GM19397 (cell line): ENCODE results near the gene ACBD6.

Experiments used
- ATAC-seq: cut with Tn5 transposase; IDR thresholded peaks from one replicate; pipeline ENCODE4 v1.9.1; 2021; ENCODE audit warnings: mild to moderate bottlenecking, moderate library complexity; ENCODE audit not compliant: unreplicated experiment

ACBD6 gene

DNA sequence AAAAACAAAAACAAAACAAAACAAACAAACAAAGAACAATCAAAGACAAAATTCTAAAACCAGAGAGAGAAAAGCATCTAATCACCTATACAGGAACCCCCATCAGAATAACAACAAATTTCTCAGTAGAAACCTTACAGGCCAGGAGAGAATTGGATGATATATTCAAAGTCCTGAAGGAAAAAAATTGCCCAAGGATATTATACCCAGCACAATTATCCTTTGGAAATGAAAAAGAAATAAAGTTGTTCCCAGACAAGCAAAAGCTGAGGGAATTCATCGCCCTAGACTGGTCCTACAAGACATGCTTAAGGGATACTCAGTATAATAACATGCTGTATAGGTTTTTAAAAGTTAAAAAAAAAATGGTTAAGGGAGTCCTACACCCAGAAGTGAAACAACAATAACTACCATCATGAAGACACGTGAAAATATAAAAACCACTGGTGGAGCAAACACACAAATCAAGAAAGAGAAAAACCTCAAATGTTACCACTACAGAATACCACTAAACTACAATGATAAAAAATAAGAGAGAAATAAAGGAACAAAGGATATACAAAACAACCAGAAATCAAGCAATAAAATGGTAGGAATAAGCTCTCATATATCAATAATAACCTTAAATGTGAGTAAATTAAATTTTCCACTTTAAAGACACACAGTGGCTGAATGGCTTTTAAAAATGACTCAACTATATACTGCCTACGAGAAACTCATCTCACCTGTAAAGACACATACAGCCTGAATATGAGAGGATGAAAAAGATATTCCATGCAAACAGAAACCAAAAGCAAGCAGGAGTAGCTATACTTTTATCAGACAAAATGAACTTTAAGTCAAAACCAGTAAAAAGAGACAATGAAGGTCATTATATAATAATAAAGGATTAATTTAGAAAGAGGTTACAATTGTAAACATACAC lies 121.9 kb downstream of the ACBD6 start:
- ATAC-seq = no peak

DNA sequence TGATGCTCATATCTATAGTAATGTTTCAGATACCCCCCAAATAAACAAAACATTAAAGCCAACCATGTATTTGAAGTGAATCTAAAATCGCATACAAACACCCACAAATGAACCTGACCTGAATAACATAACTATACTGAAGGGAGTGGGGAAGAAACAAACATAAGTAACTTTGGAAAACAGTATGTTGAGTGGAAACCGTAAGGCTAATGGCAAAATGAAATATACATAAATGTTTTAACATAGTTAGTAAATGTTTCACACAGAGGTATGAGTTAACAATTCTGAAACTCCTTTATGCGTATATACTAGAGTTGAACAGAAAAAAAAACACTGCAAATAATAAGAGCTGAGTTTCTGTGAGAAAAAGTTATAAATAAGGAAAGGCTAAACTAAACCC lies 125.6 kb downstream of the ACBD6 start:
- no peak for ATAC-seq

- no peak for ATAC-seq
These were observed 126.1 kb downstream of the ACBD6 start for GRCh38 chr1:180376253-180376652.

GRCh38 chr1:180372728-180373127 lies 129.6 kb downstream of the ACBD6 start:
- ATAC-seq = no peak

DNA sequence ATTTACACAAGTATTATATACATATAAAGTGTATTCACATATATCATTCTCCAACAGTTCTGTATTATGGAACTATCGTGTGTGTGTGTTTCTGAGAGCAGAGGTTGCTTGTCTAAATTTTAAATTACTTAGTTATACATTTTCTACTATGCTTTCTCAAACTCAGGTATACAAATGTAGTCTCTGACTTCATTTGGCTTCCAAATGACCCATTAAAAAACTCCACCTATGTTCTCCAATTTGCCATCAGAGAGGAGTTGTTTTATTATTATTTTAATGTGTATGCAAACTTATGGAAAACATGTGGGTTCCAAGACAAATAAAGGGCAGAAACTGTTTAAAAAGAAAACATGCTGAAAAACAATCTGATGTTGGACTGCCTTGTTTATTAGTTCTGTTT lies 131.8 kb downstream of the ACBD6 start:
- ATAC-seq = no peak

DNA sequence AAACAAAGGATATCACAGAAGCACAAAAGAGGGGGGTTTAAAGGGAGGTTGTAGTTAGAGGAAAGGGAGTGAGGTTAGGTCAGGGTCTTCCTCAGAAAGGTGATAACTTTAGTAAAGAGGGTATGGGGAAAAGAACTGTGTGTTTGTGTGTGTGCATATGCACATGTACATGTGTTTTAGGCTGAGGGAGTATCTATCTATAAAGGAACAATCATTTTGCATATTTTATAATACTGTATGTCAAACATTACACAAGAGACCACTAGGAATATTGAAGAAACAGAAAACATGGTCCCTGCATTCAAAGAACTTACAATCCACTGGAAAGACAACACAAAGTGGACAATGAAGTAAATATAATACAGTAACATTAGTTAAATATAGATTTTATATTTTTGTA lies 132.2 kb downstream of the ACBD6 start:
- ATAC-seq = no peak

DNA sequence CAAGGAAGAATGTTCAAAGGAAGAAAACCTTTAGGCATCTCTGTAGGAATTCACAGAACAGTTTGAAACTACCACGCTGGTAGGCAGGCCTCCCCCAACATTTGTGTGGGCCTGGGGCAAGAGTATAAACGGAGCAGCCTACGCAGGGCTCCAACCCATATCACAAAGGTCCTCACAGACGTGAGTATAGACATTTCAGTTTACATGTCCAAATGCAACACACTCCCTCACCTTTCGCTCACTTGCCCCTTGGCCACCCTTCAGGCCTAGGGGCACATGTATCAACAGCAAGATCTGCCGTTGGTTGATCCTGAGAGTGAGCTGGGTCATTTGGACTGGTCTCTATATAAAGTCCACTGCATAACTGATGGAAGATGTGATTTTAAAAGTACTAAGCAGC lies 133.3 kb downstream of the ACBD6 start:
- ATAC-seq = no peak

DNA sequence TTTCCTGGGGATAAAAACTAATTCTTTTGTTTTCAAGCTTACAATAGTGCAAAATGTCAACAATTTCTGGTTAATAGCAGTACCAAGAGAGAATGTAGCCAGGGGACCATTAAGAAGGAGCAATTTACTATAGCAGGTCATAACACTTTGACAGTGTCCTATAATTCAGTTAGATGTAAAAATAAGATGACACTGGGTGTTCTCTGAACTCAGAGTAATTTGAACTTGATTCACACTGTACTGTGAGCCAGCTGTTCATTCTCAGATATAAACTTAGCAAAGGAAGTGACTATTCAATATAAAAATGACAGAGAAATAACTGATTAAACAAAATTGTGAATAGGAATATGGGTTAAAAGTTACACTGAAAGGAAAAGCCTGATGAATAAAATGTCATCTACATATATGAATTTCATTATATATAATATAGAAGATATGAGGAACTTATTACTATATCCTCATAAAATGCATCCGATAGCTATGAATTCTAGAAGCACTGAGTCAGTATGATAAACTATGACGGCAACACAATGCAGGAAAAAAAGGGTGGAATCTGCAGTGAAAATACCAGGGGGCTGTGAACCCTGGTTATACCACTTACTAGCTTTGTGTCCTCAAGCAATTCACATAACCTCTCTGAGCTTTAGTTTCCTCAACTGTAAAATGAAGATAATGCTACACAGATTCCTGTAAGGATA lies 135.9 kb downstream of the ACBD6 start:
- ATAC-seq = no peak

- no peak for ATAC-seq
These were observed 137.3 kb downstream of the ACBD6 start for GRCh38 chr1:180365039-180365438.

DNA sequence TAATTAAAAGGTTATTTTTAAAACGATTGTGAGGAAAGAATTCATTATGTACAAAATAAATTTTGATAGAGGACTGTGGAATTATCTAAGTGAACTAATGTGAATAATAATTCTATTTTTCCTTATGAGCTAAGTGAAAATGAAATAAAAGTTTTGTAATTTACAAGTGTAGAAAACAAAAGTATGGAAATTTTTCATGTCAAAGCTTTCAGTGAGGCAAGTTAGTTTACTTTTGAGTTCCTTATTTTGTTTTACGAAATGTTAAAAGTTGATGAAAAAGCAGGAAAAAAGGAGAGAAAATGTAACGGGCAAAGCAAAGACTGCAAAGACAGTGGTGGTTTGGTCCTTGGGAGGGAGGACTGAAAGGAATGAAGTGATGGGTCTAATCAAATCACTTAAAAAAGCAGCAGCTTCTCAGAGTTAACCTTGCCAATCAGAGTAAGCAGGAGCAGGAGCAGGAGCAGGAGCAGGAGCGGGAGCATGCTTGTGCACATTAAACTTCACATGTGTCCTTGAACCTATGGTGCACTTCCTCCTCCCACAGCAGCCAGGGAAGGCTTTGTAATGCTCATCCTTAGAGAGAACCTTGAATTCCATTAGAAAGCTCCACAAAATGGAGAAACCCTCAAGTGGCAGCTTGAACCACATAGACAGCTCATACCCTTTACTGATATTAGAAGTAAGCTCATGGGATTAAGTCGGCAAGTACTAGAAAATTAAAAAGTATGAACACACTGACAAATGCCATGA lies 139.0 kb downstream of the ACBD6 start:
- ATAC-seq = no peak

GRCh38 chr1:180360333-180361075 lies 141.9 kb downstream of the ACBD6 start:
- no peak for ATAC-seq

- no peak for ATAC-seq
These were observed 143.7 kb downstream of the ACBD6 start for GRCh38 chr1:180358649-180359048.

DNA sequence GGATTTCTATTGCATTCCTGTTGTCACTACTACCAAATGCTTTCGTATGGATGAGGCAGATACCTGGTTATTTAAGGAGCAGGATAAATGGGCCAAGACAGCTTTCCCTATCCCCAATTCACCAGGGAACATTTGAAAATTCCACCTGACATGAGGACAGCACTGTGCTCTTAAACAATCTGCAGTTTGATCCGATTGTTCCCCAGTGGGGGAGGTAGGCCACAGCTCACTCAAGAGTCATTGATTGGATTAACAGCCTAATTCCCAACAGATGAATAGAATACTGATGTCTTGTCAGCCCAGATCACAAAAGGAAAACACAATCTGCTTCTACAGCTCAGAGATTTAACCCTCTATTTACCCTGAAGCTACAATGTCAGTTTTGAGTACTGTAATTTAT lies 148.4 kb downstream of the ACBD6 start:
- ATAC-seq = no peak

DNA sequence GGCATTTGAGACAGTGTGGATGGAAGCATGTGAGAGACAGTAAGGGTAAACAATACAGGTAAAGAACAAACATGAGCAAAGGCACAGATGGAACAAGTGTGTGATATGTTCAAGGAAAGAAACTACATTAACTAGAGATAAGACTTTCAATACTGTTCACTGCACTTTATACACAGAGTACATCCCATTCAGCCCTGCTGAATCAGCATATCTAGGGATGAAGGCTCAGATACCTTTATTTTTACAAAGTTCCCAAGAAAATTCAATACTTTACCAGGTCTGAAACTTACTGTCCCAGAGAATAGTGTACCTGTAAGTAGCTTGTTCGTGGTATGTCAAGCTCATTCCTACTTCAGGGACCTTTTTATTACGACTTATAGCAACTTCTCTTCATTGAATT lies 149.8 kb downstream of the ACBD6 start:
- ATAC-seq = no peak

- no peak for ATAC-seq
These were observed 150.4 kb downstream of the ACBD6 start for GRCh38 chr1:180352021-180352420.

GRCh38 chr1:180345148-180345547 lies 157.2 kb downstream of the ACBD6 start:
- ATAC-seq = no peak

DNA sequence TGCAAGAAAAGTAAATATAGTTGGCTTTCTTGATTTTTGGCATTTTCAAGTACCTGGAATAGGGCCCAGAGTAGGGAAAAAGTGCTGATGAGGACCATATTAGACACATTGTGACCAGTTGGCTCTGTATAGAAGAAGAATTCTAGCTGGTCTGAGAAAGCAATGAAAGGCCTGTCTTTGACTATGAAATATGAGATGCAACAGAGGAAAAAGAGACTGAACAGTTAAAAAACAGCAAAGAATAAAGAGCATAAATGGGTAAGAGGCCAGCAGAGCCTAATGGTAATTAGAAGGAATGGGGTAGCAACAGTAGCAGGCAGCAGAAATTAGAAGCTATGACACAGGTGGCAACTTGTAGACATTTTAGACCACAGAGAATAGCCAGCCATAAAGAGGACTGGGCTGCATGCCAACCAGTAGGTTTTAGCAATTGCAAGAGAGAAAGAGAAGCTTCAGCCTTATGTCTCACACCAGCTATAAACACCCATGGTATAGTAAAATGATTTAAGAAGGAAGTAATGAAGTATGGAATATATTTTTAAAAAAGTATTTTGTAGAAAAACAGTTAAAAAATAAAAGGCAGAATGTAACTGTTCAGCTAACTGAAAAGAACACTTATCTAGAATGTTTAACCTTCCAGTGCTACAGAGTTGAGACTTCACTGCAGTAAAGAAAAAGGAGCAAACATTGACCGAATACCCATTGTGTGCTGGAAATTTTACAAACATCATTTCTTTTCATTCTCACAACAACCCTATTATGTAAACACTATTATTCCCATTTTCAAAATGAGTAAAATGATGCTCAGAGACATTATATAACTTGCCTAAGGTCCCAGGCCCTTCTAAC lies 158.2 kb downstream of the ACBD6 start:
- peak; percentile 55 for ATAC-seq

DNA sequence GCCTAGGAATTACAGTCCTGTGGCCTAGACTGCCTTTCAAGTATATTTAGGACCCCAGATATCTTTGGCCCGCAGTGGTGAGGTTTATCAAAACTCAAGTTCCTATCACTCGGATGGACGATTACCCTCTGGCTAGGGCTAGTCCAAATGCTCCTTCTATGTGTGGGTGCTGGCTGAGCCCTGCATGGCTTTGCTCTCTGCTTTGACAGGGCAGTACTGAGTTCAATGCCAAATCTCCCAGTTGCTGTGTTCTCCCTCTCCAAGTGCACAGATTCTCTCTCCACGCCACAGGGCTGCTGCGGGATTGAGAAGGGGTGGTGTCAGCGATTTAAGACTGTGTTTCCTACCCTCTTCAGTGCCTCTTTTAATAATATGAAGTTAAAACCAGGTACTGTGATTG lies 175.3 kb downstream of the ACBD6 start:
- ATAC-seq = no peak

GRCh38 chr1:180312926-180313325 lies 189.5 kb downstream of the ACBD6 start:
- no peak for ATAC-seq
